ENCODE results near the gene AEBP2. TPM values are rescaled to one million over a fixed set of nuclear protein-coding genes. Genes with fewer than 3 reads are reported as not detected.

Gene AEBP2
- total RNA-seq, 1 experiment from 2014 or later, result 50.3 TPM

- POLR2A ChIA-PET (ENCODE audit: unreplicated experiment), result interaction anchor here (0.6 kb wide), 1 partner anchor 18 kb away, joined by 8 read pairs; no protein-coding TSS in a partner anchor
- no peaks in the 10 kb centered on the region for H3K9me2 ChIP-seq (ENCODE audit: insufficient read depth)
- TF ChIP-seq, protein P1, sequence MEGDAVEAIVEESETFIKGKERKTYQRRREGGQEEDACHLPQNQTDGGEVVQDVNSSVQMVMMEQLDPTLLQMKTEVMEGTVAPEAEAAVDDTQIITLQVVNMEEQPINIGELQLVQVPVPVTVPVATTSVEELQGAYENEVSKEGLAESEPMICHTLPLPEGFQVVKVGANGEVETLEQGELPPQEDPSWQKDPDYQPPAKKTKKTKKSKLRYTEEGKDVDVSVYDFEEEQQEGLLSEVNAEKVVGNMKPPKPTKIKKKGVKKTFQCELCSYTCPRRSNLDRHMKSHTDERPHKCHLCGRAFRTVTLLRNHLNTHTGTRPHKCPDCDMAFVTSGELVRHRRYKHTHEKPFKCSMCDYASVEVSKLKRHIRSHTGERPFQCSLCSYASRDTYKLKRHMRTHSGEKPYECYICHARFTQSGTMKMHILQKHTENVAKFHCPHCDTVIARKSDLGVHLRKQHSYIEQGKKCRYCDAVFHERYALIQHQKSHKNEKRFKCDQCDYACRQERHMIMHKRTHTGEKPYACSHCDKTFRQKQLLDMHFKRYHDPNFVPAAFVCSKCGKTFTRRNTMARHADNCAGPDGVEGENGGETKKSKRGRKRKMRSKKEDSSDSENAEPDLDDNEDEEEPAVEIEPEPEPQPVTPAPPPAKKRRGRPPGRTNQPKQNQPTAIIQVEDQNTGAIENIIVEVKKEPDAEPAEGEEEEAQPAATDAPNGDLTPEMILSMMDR (conservative IDR thresholded peaks at IDR 0.05), result no peak
- TF ChIP-seq EZH2 (IDR thresholded peaks at IDR 0.05; ENCODE audit: low read depth), result no peak
- DNase-seq, result no peak
- H3K27me3 ChIP-seq (ENCODE audit: insufficient read depth, low read depth), result no peaks in the 10 kb centered on the region
- no peaks in the 10 kb centered on the region for H3K9me3 ChIP-seq (ENCODE audit: insufficient read depth, low read depth)
- no peaks in the 10 kb centered on the region for H3K79me2 ChIP-seq (ENCODE audit: low read depth)
- no peak overlapping the region for H3K4me3 ChIP-seq
- H3K4me1 ChIP-seq (replicated peaks; ENCODE audit: insufficient read depth), result peaks cover 22% of the 10 kb centered on the region
- CTCF ChIA-PET, result no interaction called here
- H4K20me1 ChIP-seq (ENCODE audit: insufficient read depth), result no peaks in the 10 kb centered on the region
- no peak overlapping the region for H3K27ac ChIP-seq
- H3K36me3 ChIP-seq (ENCODE audit: low read depth), result no peaks in the 10 kb centered on the region
- H3F3A ChIP-seq (ENCODE audit: insufficient read depth, low read depth), result peaks cover 15% of the 10 kb centered on the region
- BruUV-seq (replicated peaks), result no TSS peak
- no peak overlapping the region for H2AFZ ChIP-seq
- no peak overlapping the region for H3K4me2 ChIP-seq
- intact Hi-C loops (cut with micrococcal nuclease; ENCODE audit: unreplicated experiment), result no loop called here
Measured at GRCh38 chr12:19527866-19528265, 88.6 kb downstream of the AEBP2 start.

- no peaks in the 10 kb centered on the region for H3K79me2 ChIP-seq (ENCODE audit: low read depth)
- H3K4me3 ChIP-seq, result no peak overlapping the region
- H4K20me1 ChIP-seq (ENCODE audit: insufficient read depth), result no peaks in the 10 kb centered on the region
- no peaks in the 10 kb centered on the region for H3K9me3 ChIP-seq (ENCODE audit: insufficient read depth, low read depth)
- no peaks in the 10 kb centered on the region for H3K27me3 ChIP-seq (ENCODE audit: insufficient read depth, low read depth)
- H3K4me1 ChIP-seq (replicated peaks; ENCODE audit: insufficient read depth), result peaks cover 22% of the 10 kb centered on the region
- H3K4me2 ChIP-seq, result no peak overlapping the region
- no peaks in the 10 kb centered on the region for H3K36me3 ChIP-seq (ENCODE audit: low read depth)
- H3F3A ChIP-seq (ENCODE audit: insufficient read depth, low read depth), result peaks cover 15% of the 10 kb centered on the region
- ChIA-PET CTCF (no interaction called here), POLR2A (ENCODE audit: unreplicated experiment) (interaction anchor here (0.6 kb wide), 1 partner anchor 166 kb away, joined by 5 read pairs; no protein-coding TSS in a partner anchor)
- intact Hi-C loops (cut with micrococcal nuclease; ENCODE audit: unreplicated experiment), result no loop called here
- TF ChIP-seq, protein P1 (conservative IDR thresholded peaks at IDR 0.05), result no peak
- TF ChIP-seq EZH2 (IDR thresholded peaks at IDR 0.05; ENCODE audit: low read depth), result no peak
- no peak for DNase-seq
- H3K27ac ChIP-seq, result no peak overlapping the region
- BruUV-seq (replicated peaks), result no TSS peak
- H2AFZ ChIP-seq, result no peak overlapping the region
- no peaks in the 10 kb centered on the region for H3K9me2 ChIP-seq (ENCODE audit: insufficient read depth)
Measured at GRCh38 chr12:19528750-19529149, 89.5 kb downstream of the AEBP2 start.

GRCh38 chr12:19529951-19530636 lies 90.8 kb downstream of the AEBP2 start:
- BruUV-seq (replicated peaks), result no TSS peak

More at GRCh38 chr12:19529951-19530636, 90.8 kb downstream of the AEBP2 start:
- no peak overlapping the region for H3K4me3 ChIP-seq
- CTCF ChIA-PET, result no interaction called here
- peaks cover 22% of the 10 kb centered on the region for H3K4me1 ChIP-seq (replicated peaks; ENCODE audit: insufficient read depth)
- H3F3A ChIP-seq (ENCODE audit: insufficient read depth, low read depth), result peaks cover 15% of the 10 kb centered on the region
- no peak overlapping the region for H2AFZ ChIP-seq
- intact Hi-C loops (cut with micrococcal nuclease; ENCODE audit: unreplicated experiment), result no loop called here
- no peaks in the 10 kb centered on the region for H3K27me3 ChIP-seq (ENCODE audit: insufficient read depth, low read depth)
- H3K27ac ChIP-seq, result 0 out of 2 replicates have a peak overlapping the region, but pooled peaks have one; percentile 15
- TF ChIP-seq, protein P1 (conservative IDR thresholded peaks at IDR 0.05), result no peak
- no peak for TF ChIP-seq EZH2 (IDR thresholded peaks at IDR 0.05; ENCODE audit: low read depth)
- no peaks in the 10 kb centered on the region for H3K9me3 ChIP-seq (ENCODE audit: insufficient read depth, low read depth)
- DNase-seq, result no peak
- POLR2A ChIA-PET (ENCODE audit: unreplicated experiment), result interaction anchor here (0.5 kb wide), 1 partner anchor 372 kb away, joined by 11 read pairs; no protein-coding TSS in a partner anchor
- H3K79me2 ChIP-seq (ENCODE audit: low read depth), result no peaks in the 10 kb centered on the region
- no peaks in the 10 kb centered on the region for H3K36me3 ChIP-seq (ENCODE audit: low read depth)
- no peaks in the 10 kb centered on the region for H4K20me1 ChIP-seq (ENCODE audit: insufficient read depth)
- peak overlapping the region; percentile 10; the same call in 1 of the 2 replicates for H3K4me2 ChIP-seq
- no peaks in the 10 kb centered on the region for H3K9me2 ChIP-seq (ENCODE audit: insufficient read depth)
